ACC112 (cell line): ENCODE results near the gene EHD4.

ENCODE experiments used
- H2AFZ ChIP-seq: fragments of 200-600 bp; sonication (generic); one replicate; pipeline ENCODE4 v1.6.0; 2017; ENCODE audit warnings: antibody characterized with exemption, low read length; ENCODE audit not compliant: unreplicated experiment
- H3K27ac ChIP-seq: fragments of 200-600 bp; sonication (generic); 2 replicates; pipeline ENCODE4 v1.5.1; 2014; ENCODE audit warnings: low read depth, mild to moderate bottlenecking, antibody characterized with exemption, low read length, moderate library complexity
- H3K27me3 ChIP-seq: fragments of 200-600 bp; sonication (generic); 2 replicates; pipeline ENCODE4 v1.6.1; 2014; ENCODE audit warnings: mild to moderate bottlenecking, antibody characterized with exemption, low read length, moderate library complexity, mixed read lengths; ENCODE audit not compliant: insufficient read depth
- H3K36me3 ChIP-seq: fragments of 200-600 bp; sonication (generic); 2 replicates; pipeline ENCODE4 v1.6.1; 2016; ENCODE audit warnings: mild to moderate bottlenecking, antibody characterized with exemption, low read length, moderate library complexity, mixed read lengths; ENCODE audit not compliant: insufficient read depth
- H3K4me1 ChIP-seq: fragments of 200-600 bp; sonication (generic); one replicate; pipeline ENCODE4 v1.6.1; 2016; ENCODE audit warnings: low read length, mixed read lengths; ENCODE audit not compliant: insufficient read depth, unreplicated experiment, control insufficient read depth
- H3K4me3 ChIP-seq: fragments of 200-600 bp; sonication (generic); 2 replicates; pipeline ENCODE4 v1.5.1; 2014; ENCODE audit warnings: mild to moderate bottlenecking, low read depth, low read length
- H3K79me2 ChIP-seq: fragments of 200-600 bp; sonication (generic); one replicate; pipeline ENCODE4 v1.6.0; 2016; ENCODE audit warnings: low read length; ENCODE audit not compliant: control insufficient read depth, unreplicated experiment, insufficient read depth

The EHD4 gene

DNA sequence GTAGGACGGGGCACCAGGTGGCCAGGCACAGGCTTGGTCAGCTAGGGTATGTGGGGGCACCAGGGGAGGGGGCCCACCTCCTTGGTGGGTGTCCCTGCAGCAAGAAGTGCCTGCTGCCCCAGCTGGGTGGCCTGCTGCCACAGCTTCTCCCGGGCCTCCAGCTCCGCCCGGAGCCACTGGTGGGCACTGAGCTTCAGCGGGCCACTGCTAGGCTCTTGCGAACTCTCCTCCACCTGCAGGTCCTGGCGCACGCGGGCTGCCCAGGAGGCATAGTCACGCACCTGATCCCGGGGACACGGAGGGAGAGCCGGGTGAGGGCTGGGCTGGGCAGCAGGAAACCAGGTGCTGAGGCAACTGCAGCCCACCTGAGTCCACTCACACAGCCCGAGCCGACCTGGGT lies 104.0 kb downstream of the EHD4 start:
- H2AFZ ChIP-seq, result no peak overlapping the region
- H3K4me1 ChIP-seq, result no peaks in the 10 kb centered on the region
- H3K27ac ChIP-seq, result no peak overlapping the region
- no peaks in the 10 kb centered on the region for H3K79me2 ChIP-seq
- no peaks in the 10 kb centered on the region for H3K36me3 ChIP-seq
- no peak overlapping the region for H3K4me3 ChIP-seq
- H3K27me3 ChIP-seq, result no peaks in the 10 kb centered on the region

DNA sequence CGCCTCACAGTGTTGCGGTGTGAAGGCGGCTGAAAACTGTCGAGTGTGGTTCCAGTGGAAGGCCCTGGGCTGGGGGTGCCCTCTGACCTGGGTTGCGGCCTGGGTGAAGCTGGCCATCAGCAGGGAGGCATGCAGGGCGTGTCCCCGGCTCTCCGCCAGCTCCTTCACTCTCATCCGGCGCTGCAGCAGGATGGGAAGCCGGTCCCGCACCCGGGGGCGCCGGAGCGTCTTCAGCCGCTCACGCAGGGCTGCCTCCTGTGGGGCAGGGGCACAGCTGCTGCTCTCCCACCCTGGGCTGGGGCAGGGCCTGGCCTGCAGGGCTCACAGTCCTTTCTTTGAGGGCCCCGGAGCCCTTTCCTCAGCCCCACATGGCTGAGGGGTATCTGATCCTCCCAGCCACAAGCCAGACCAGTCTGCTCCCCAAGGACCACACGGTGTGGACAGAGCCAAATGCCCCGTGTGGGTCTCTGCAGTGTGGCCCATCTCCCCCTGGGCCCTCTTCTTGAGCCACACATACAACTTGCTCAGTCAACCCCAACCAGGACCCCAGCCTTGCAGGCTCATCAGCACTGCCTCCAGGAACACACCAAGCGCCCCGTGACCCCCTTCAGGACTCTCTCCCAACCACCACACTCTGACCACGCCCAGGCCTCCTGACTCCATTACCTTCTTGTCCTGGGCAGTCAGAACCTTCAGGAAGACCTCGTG lies 105.3 kb downstream of the EHD4 start:
- Histone ChIP-seq H3K27me3 (no peaks in the 10 kb centered on the region), H2AFZ (no peak overlapping the region), H3K4me1 (no peaks in the 10 kb centered on the region), H3K27ac (no peak overlapping the region), H3K36me3 (no peaks in the 10 kb centered on the region), H3K79me2 (no peaks in the 10 kb centered on the region), H3K4me3 (no peak overlapping the region)

- Histone ChIP-seq H3K4me3 (no peak overlapping the region), H3K79me2 (no peaks in the 10 kb centered on the region), H3K27me3 (no peaks in the 10 kb centered on the region), H3K36me3 (no peaks in the 10 kb centered on the region), H3K27ac (no peak overlapping the region), H3K4me1 (no peaks in the 10 kb centered on the region), H2AFZ (no peak overlapping the region)
Measured at GRCh38 chr15:41866263-41866703, 106.1 kb downstream of the EHD4 start.

GRCh38 chr15:41865490-41866055 lies 106.8 kb downstream of the EHD4 start:
- Histone ChIP-seq H3K4me3 (no peak overlapping the region), H3K27me3 (no peaks in the 10 kb centered on the region), H3K27ac (no peak overlapping the region), H3K4me1 (no peaks in the 10 kb centered on the region), H2AFZ (no peak overlapping the region), H3K36me3 (no peaks in the 10 kb centered on the region), H3K79me2 (no peaks in the 10 kb centered on the region)

- no peaks in the 10 kb centered on the region for H3K27me3 ChIP-seq
- H2AFZ ChIP-seq, result no peak overlapping the region
Measured at GRCh38 chr15:41862515-41863116, 109.7 kb downstream of the EHD4 start.

GRCh38 chr15:41861736-41862356 lies 110.5 kb downstream of the EHD4 start:
- Histone ChIP-seq H2AFZ (no peak overlapping the region), H3K4me1 (no peaks in the 10 kb centered on the region), H3K27ac (no peak overlapping the region), H3K27me3 (no peaks in the 10 kb centered on the region), H3K36me3 (no peaks in the 10 kb centered on the region), H3K79me2 (no peaks in the 10 kb centered on the region), H3K4me3 (no peak overlapping the region)

More at GRCh38 chr15:41862515-41863116, 109.7 kb downstream of the EHD4 start:
- H3K36me3 ChIP-seq, result no peaks in the 10 kb centered on the region
- no peak overlapping the region for H3K27ac ChIP-seq
- no peak overlapping the region for H3K4me3 ChIP-seq
- H3K4me1 ChIP-seq, result no peaks in the 10 kb centered on the region
- no peaks in the 10 kb centered on the region for H3K79me2 ChIP-seq

DNA sequence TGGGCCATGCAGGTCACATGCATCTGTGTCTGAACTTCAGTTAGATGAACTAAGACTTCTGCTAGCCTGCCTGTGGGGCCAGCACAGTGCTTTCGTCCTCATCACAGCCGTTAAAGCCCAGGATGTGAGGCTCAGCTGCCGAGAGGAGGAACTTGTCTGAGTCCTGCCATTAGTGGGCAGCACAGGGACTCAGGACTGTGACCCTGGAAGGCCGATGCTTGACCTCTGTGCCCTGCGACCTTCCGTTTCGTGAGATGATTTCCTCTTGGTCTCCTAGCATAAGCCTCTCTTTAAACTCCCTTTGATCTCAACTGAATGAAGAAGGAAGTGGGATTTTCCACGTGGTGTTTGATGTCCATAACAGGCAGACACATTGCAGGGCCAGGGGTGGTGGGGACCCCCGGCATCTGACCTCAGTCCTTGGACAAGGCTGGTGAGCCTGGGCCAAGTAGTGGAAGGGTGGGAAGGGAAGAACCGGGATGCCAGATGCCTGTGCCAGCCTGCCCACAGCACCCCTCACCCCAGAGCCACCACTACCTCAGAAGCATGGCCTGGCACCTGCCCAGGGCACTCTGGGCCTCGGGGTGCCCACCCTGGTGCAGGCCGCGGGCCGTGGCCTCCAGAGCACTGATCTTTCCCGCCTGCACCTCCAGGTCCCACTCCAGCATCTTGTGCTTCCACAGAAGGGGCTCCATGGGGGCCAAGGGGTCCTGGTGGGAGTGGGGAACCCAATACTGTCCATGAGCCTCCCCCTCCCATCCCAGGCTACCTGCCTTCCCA lies 112.1 kb downstream of the EHD4 start:
- H3K27ac ChIP-seq, result no peak overlapping the region
- H3K79me2 ChIP-seq, result no peaks in the 10 kb centered on the region
- H3K36me3 ChIP-seq, result no peaks in the 10 kb centered on the region
- H3K4me1 ChIP-seq, result no peaks in the 10 kb centered on the region
- no peaks in the 10 kb centered on the region for H3K27me3 ChIP-seq
- H3K4me3 ChIP-seq, result no peak overlapping the region
- H2AFZ ChIP-seq, result no peak overlapping the region

GRCh38 chr15:41858756-41859155 lies 113.6 kb downstream of the EHD4 start:
- no peaks in the 10 kb centered on the region for H3K4me1 ChIP-seq
- no peak overlapping the region for H3K4me3 ChIP-seq
- no peak overlapping the region for H3K27ac ChIP-seq
- H3K36me3 ChIP-seq, result no peaks in the 10 kb centered on the region
- H3K27me3 ChIP-seq, result no peaks in the 10 kb centered on the region
- no peak overlapping the region for H2AFZ ChIP-seq
- no peaks in the 10 kb centered on the region for H3K79me2 ChIP-seq

DNA sequence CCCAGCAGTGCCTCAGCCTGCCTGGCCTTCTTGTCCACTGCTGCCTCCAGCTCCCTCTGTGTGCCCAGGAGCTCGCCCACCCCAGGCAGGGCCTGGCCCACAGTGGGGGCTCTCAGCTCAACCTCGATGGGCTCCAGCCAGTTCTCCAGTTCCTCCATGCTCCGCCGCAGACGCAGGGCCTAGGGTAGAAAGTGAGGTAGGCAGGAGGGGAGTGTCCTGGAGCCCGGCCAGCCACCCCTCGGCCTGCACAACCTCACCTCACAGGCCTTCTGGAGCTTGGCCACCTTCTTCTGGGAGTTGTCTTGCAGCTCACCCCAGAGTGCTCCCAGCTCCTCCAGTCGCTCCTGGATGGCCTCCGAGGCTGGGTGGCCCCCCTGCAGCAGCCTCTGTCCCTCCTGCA lies 115.0 kb downstream of the EHD4 start:
- no peak overlapping the region for H3K27ac ChIP-seq
- H3K4me3 ChIP-seq, result no peak overlapping the region
- no peaks in the 10 kb centered on the region for H3K4me1 ChIP-seq
- no peaks in the 10 kb centered on the region for H3K79me2 ChIP-seq
- no peaks in the 10 kb centered on the region for H3K27me3 ChIP-seq
- no peak overlapping the region for H2AFZ ChIP-seq
- no peaks in the 10 kb centered on the region for H3K36me3 ChIP-seq

DNA sequence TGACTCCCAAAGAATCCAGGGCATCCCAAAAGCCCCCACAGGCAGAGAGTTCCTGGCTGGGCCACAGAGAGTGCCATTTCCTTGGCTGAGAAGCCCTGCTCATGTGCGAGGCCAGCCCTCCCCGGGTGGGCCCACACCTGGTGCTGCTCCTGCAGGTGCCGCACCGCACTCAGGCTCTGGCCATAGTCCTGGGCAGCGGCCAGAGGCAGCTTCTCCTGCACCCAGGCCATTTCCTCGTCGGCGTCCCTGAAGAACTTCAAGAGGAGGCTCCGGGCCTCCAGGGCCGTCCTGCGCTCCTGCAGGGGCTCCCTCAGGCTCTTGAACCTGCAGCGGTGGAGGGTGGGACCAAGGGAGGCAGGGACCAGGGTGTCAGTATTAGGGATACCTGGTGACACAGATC lies 115.6 kb downstream of the EHD4 start:
- no peak overlapping the region for H3K4me3 ChIP-seq
- no peaks in the 10 kb centered on the region for H3K36me3 ChIP-seq

More for the DNA sequence above, 115.6 kb downstream of the EHD4 start:
- Histone ChIP-seq H3K27ac (no peak overlapping the region), H3K4me1 (no peaks in the 10 kb centered on the region), H3K79me2 (no peaks in the 10 kb centered on the region), H2AFZ (no peak overlapping the region), H3K27me3 (no peaks in the 10 kb centered on the region)
